ENCODE data around the gene COL27A1. TPM values are rescaled to one million over a fixed set of nuclear protein-coding genes. Genes with fewer than 3 reads are reported as not detected.

COL27A1 gene
- total and polyA plus RNA-seq, 2 experiments from 2014 or later, result 10.5 to 18.0 TPM

- Mint-ChIP-seq H3K27me3 (ENCODE audit: insufficient read depth, low read depth, poor library complexity) (peaks cover 4% of the 10 kb centered on the region), H3K36me3 (ENCODE audit: low read depth) (peaks cover 70% of the 10 kb centered on the region), H3K4me3 (no peak overlapping the region), H3K27ac (no peak overlapping the region), H3K4me1 (no peaks in the 10 kb centered on the region), H3K9me3 (no peaks in the 10 kb centered on the region)
- H3K9me2 ChIP-seq (ENCODE audit: insufficient read depth), result no peaks in the 10 kb centered on the region
- no peaks in the 10 kb centered on the region for H3F3A ChIP-seq (replicated peaks; ENCODE audit: low read depth)
- H3K36me3 ChIP-seq (ENCODE audit: insufficient read depth), result peaks cover 29% of the 10 kb centered on the region; the same call in 1 of the 2 replicates
- no peak overlapping the region for H3K4me3 ChIP-seq
- H3K27me3 ChIP-seq (ENCODE audit: insufficient read depth), result no peaks in the 10 kb centered on the region
- ATAC-seq, result no peak
- no peaks in the 10 kb centered on the region for H3K79me2 ChIP-seq (replicated peaks; ENCODE audit: insufficient read depth)
- H2AFZ ChIP-seq, result no peak overlapping the region
- H3K27ac ChIP-seq (ENCODE audit: low read depth), result no peak overlapping the region
- no peak for DNase-seq (ENCODE audit: low spot score)
- no peak for TF ChIP-seq POLR2AphosphoS5 (IDR thresholded peaks at IDR 0.05; ENCODE audit: low read depth)
- no peak for TF ChIP-seq EZH2phosphoT487 (IDR thresholded peaks at IDR 0.05; ENCODE audit: unreplicated experiment)
- no peak for TF ChIP-seq CTCF (conservative IDR thresholded peaks at IDR 0.05; ENCODE audit: low read depth in 2 of 2)
- no peak for TF ChIP-seq REST (IDR thresholded peaks at IDR 0.05; ENCODE audit: unreplicated experiment)
- TF ChIP-seq EZH2 (IDR thresholded peaks at IDR 0.05; ENCODE audit: low read depth, unreplicated experiment), result no peak
- no peak for TF ChIP-seq ZNF114 (CRISPR knock-in tag; IDR thresholded peaks at IDR 0.05)
- no peak for TF ChIP-seq ETS1 (IDR thresholded peaks at IDR 0.05)
- no peak for TF ChIP-seq ZNF331 (CRISPR knock-in tag; IDR thresholded peaks at IDR 0.05; ENCODE audit: low read depth)
- no peak for TF ChIP-seq ZNF462 (CRISPR knock-in tag; IDR thresholded peaks at IDR 0.05)
- TF ChIP-seq STAT1 (IDR thresholded peaks at IDR 0.05; ENCODE audit: unreplicated experiment), result no peak
- TF ChIP-seq JUNB (IDR thresholded peaks at IDR 0.05; ENCODE audit: unreplicated experiment), result no peak
- TF ChIP-seq NANOG (IDR thresholded peaks at IDR 0.05; ENCODE audit: borderline replicate concordance), result no peak
- no peak for TF ChIP-seq CREB1 (CRISPR knock-in tag; IDR thresholded peaks at IDR 0.05; ENCODE audit: low read depth)
- no peak overlapping the region for H3K4me2 ChIP-seq
- no peaks in the 10 kb centered on the region for H4K20me1 ChIP-seq (replicated peaks; ENCODE audit: insufficient read depth)
- H3K4me1 ChIP-seq (ENCODE audit: insufficient read depth), result no peaks in the 10 kb centered on the region
These were observed 204.5 kb downstream of the COL27A1 start for GRCh38 chr9:114359801-114360200.

Data from GM23338 (cell line).